Brain microvascular endothelial cell (primary cell): ENCODE measurements around the gene GLYR1.

Source experiments
- DNase-seq: peaks from one replicate; pipeline ENCODE4 v3.0.0-alpha.2; 2020
- H3K27ac ChIP-seq: fragments of 250-450 bp; sonication (Bioruptor Pico); 2 replicates; pipeline ENCODE4 v1.5.1; 2020; ENCODE audit warnings: mild to moderate bottlenecking, moderate library complexity
- H3K27me3 ChIP-seq: fragments of 250-450 bp; sonication (Bioruptor Pico); replicated peaks from 2 replicates; pipeline ENCODE4 v1.5.1; 2020; ENCODE audit warnings: mild to moderate bottlenecking
- H3K36me3 ChIP-seq: fragments of 250-450 bp; sonication (Bioruptor Pico); replicated peaks from 2 replicates; pipeline ENCODE4 v1.5.1; 2020; ENCODE audit warnings: mild to moderate bottlenecking
- H3K4me3 ChIP-seq: 2 replicates; pipeline ENCODE4 v1.5.1; 2011; ENCODE audit warnings: low read depth, mild to moderate bottlenecking, control low read depth, low read length, moderate library complexity
- CTCF ChIP-seq: IDR thresholded peaks from 2 replicates; pipeline ENCODE4 v1.5.1; 2011; ENCODE audit warnings: low read depth, mild to moderate bottlenecking, moderate library complexity, low read length, control low read depth, inconsistent platforms; ENCODE audit errors: missing control alignments
- in situ Hi-C: cut with HindIII; loops from 2 replicates; pipeline ENCODE4 v1.10.0; 2017; ENCODE audit warnings: low sequenced_read_pairs, low pct_ligation_motif_present

GLYR1 gene

GRCh38 chr16:4811242-4811641, 35.8 kb downstream of the GLYR1 start:
- H3K27ac ChIP-seq, result no peak overlapping the region
- no peak overlapping the region for H3K4me3 ChIP-seq
- DNase-seq, result no peak
- no peak for TF ChIP-seq CTCF
- H3K27me3 ChIP-seq, result no peaks in the 10 kb centered on the region
- in situ Hi-C loops, result no loop called here
- H3K36me3 ChIP-seq, result peaks cover 56% of the 10 kb centered on the region

GRCh38 chr16:4806280-4806679, 40.8 kb downstream of the GLYR1 start:
- DNase-seq, result no peak
- Histone ChIP-seq H3K36me3 (peaks cover 30% of the 10 kb centered on the region), H3K4me3 (no peak overlapping the region), H3K27ac (no peak overlapping the region), H3K27me3 (no peaks in the 10 kb centered on the region)
- in situ Hi-C loops, result no loop called here
- no peak for TF ChIP-seq CTCF

GRCh38 chr16:4805231-4805630, 41.9 kb downstream of the GLYR1 start:
- H3K36me3 ChIP-seq, result peaks cover 24% of the 10 kb centered on the region
- DNase-seq, result no peak
- in situ Hi-C loops, result no loop called here
- H3K27ac ChIP-seq, result no peak overlapping the region
- H3K4me3 ChIP-seq, result no peak overlapping the region
- TF ChIP-seq CTCF, result no peak
- no peaks in the 10 kb centered on the region for H3K27me3 ChIP-seq

- TF ChIP-seq CTCF, result no peak
- Histone ChIP-seq H3K4me3 (no peak overlapping the region), H3K27me3 (no peaks in the 10 kb centered on the region), H3K36me3 (peaks cover 20% of the 10 kb centered on the region), H3K27ac (no peak overlapping the region)
- in situ Hi-C loops, result no loop called here
- no peak for DNase-seq
Measured at GRCh38 chr16:4803898-4804762, 43.0 kb downstream of the GLYR1 start.

GRCh38 chr16:4803401-4803844, 43.7 kb downstream of the GLYR1 start:
- no peaks in the 10 kb centered on the region for H3K27me3 ChIP-seq
- TF ChIP-seq CTCF, result no peak
- peaks cover 21% of the 10 kb centered on the region for H3K36me3 ChIP-seq
- H3K4me3 ChIP-seq, result peak overlapping the region; percentile 75
- no peak for DNase-seq
- peak overlapping the region; percentile 70 for H3K27ac ChIP-seq
- in situ Hi-C loops, result no loop called here
